HEK293 (cell line): ENCODE measurements around the gene KLC4.

Experiments
- CTCF ChIA-PET: fragments of 350-600 bp; formaldehyde crosslinking; extraction: SDS; loops from one replicate; lab custom pipeline; 2021; ENCODE audit warnings: antibody characterized with exemption; lab: Yijun Ruan, JAX
- POLR2A ChIA-PET: fragments of 300-600 bp; formaldehyde crosslinking; extraction: SDS; loops from one replicate; lab custom pipeline; 2020; ENCODE audit warnings: antibody characterized with exemption, inconsistent platforms; lab: Yijun Ruan, JAX
- H3K27ac ChIP-seq: fragments of 200-500 bp; sonication (Bioruptor generic); 2 replicates; pipeline ENCODE4 v1.5.1; 2014; ENCODE audit warnings: low read depth, low read length, control low read depth, inconsistent platforms; ENCODE audit errors: extremely low read depth
- H3K36me3 ChIP-seq, 2 experiments: fragments of 200-500 bp in 1 of 2; sonication (Bioruptor generic) in 1 of 2; 1 replicate in 1 of 2; 2 replicates in 1 of 2; pipeline ENCODE4 v1.5.1; 2014 to 2017; ENCODE audit warnings: inconsistent platforms in 2 of 2, low read length in 2 of 2; ENCODE audit not compliant: control insufficient read depth in 2 of 2, insufficient read depth in 1 of 2
- H3K4me1 ChIP-seq: fragments of 200-500 bp; sonication (Bioruptor generic); 2 replicates; pipeline ENCODE4 v1.5.1; 2014; ENCODE audit warnings: mild to moderate bottlenecking, low read length, inconsistent platforms; ENCODE audit not compliant: control insufficient read depth, insufficient read depth
- H3K4me3 ChIP-seq: 2 replicates; pipeline ENCODE4 v1.5.1; 2011; ENCODE audit warnings: low read depth, mild to moderate bottlenecking, control low read depth, low read length, moderate library complexity
- H3K9me3 ChIP-seq: fragments of 200-500 bp; sonication (Bioruptor generic); 2 replicates; pipeline ENCODE4 v1.5.1; 2014; ENCODE audit warnings: low read depth, low read length, inconsistent platforms; ENCODE audit not compliant: control insufficient read depth, insufficient read depth
- ZBTB8A ChIP-seq: fragments of 450-650 bp; formaldehyde crosslinking; IDR thresholded peaks from 2 replicates; pipeline ENCODE4 v1.5.1; 2016; ENCODE audit warnings: missing biosample characterization, missing genetic modification characterization
- ZNF133 ChIP-seq: fragments of 450-650 bp; formaldehyde crosslinking; IDR thresholded peaks from 2 replicates; pipeline ENCODE4 v1.5.1; 2016; ENCODE audit warnings: missing biosample characterization, missing genetic modification characterization
- ZNF335 ChIP-seq: fragments of 450-650 bp; formaldehyde crosslinking; conservative IDR thresholded peaks from 2 replicates; pipeline ENCODE4 v1.5.1; 2016; ENCODE audit warnings: missing biosample characterization, missing genetic modification characterization
- ZNF571 ChIP-seq: fragments of 450-650 bp; formaldehyde crosslinking; IDR thresholded peaks from 2 replicates; pipeline ENCODE4 v1.5.0; 2017; ENCODE audit warnings: missing biosample characterization, missing genetic modification characterization
- ZNF654 ChIP-seq: fragments of 450-650 bp; formaldehyde crosslinking; IDR thresholded peaks from 2 replicates; pipeline ENCODE4 v1.5.1; 2016; ENCODE audit warnings: low read depth, missing biosample characterization, missing genetic modification characterization
- TF ChIP-seq, protein P1 (sequence below): fragments of 450-650 bp; formaldehyde crosslinking; IDR thresholded peaks from 2 replicates; pipeline ENCODE4 v1.5.1; 2017; ENCODE audit warnings: missing biosample characterization, missing genetic modification characterization
- TF ChIP-seq, protein P2 (sequence below): fragments of 450-650 bp; formaldehyde crosslinking; IDR thresholded peaks from 2 replicates; pipeline ENCODE4 v1.5.1; 2016; ENCODE audit warnings: missing biosample characterization, missing genetic modification characterization
- TF ChIP-seq, protein P3 (sequence below): fragments of 450-650 bp; formaldehyde crosslinking; conservative IDR thresholded peaks from 2 replicates; pipeline ENCODE4 v1.5.1; 2016; ENCODE audit warnings: low read depth, missing biosample characterization, missing genetic modification characterization
- TF ChIP-seq, protein P4 (sequence below): fragments of 450-650 bp; formaldehyde crosslinking; IDR thresholded peaks from 2 replicates; pipeline ENCODE4 v1.5.1; 2016; ENCODE audit warnings: missing biosample characterization, missing genetic modification characterization, borderline replicate concordance
- TF ChIP-seq, protein P5 (sequence below): fragments of 450-650 bp; formaldehyde crosslinking; IDR thresholded peaks from 2 replicates; pipeline ENCODE4 v1.5.1; 2016; ENCODE audit warnings: missing biosample characterization, missing genetic modification characterization

The KLC4 gene

DNA sequence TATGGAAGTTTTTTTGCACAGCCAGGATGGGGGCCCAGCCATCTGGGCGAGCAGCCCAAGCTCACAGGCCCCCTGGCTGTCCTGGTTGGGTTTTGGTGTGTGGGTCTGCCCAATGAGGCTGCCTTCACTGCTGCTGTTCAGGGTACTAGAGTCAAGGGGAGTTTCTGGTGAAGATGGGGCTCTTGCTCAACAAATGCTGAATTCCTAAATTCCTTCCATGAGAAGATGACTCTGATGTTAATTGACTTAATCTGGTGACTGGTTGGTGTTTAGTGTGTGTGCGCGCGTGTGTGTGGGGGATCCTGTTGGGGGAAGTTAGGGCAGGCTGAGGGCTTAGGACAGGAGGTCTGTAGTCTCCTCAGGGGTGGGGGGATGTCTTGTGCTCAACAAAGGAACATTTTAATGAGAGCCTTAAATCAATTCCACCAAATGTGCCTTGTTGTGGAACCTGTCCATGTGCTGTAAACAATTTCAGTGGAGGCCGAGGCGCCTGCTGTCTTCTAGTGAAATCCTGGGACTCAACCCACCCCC is 18.6 kb downstream of the KLC4 start:
- H3K27ac ChIP-seq, result no peak overlapping the region
- H3K36me3 ChIP-seq, result peaks cover 0 to 14% of the 10 kb centered on the region in 2 experiments; a peak in 1 of 3 replicates
- no peak overlapping the region for H3K4me3 ChIP-seq
- H3K4me1 ChIP-seq, result peaks cover 14% of the 10 kb centered on the region
- TF ChIP-seq, protein P1, sequence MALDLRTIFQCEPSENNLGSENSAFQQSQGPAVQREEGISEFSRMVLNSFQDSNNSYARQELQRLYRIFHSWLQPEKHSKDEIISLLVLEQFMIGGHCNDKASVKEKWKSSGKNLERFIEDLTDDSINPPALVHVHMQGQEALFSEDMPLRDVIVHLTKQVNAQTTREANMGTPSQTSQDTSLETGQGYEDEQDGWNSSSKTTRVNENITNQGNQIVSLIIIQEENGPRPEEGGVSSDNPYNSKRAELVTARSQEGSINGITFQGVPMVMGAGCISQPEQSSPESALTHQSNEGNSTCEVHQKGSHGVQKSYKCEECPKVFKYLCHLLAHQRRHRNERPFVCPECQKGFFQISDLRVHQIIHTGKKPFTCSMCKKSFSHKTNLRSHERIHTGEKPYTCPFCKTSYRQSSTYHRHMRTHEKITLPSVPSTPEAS (tag by site-specific recombination), result peak; percentile 67
- TF ChIP-seq ZNF133 (tag by site-specific recombination) (no peak), ZNF335 (tag by site-specific recombination) (peak; percentile 87), ZBTB8A (tag by site-specific recombination) (no peak), ZNF571 (no peak), ZNF654 (tag by site-specific recombination) (no peak)
- TF ChIP-seq, protein P2, sequence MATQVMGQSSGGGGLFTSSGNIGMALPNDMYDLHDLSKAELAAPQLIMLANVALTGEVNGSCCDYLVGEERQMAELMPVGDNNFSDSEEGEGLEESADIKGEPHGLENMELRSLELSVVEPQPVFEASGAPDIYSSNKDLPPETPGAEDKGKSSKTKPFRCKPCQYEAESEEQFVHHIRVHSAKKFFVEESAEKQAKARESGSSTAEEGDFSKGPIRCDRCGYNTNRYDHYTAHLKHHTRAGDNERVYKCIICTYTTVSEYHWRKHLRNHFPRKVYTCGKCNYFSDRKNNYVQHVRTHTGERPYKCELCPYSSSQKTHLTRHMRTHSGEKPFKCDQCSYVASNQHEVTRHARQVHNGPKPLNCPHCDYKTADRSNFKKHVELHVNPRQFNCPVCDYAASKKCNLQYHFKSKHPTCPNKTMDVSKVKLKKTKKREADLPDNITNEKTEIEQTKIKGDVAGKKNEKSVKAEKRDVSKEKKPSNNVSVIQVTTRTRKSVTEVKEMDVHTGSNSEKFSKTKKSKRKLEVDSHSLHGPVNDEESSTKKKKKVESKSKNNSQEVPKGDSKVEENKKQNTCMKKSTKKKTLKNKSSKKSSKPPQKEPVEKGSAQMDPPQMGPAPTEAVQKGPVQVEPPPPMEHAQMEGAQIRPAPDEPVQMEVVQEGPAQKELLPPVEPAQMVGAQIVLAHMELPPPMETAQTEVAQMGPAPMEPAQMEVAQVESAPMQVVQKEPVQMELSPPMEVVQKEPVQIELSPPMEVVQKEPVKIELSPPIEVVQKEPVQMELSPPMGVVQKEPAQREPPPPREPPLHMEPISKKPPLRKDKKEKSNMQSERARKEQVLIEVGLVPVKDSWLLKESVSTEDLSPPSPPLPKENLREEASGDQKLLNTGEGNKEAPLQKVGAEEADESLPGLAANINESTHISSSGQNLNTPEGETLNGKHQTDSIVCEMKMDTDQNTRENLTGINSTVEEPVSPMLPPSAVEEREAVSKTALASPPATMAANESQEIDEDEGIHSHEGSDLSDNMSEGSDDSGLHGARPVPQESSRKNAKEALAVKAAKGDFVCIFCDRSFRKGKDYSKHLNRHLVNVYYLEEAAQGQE (tag by site-specific recombination), result peak; percentile 39; the same call in 1 of the 2 replicates
- TF ChIP-seq, protein P3, sequence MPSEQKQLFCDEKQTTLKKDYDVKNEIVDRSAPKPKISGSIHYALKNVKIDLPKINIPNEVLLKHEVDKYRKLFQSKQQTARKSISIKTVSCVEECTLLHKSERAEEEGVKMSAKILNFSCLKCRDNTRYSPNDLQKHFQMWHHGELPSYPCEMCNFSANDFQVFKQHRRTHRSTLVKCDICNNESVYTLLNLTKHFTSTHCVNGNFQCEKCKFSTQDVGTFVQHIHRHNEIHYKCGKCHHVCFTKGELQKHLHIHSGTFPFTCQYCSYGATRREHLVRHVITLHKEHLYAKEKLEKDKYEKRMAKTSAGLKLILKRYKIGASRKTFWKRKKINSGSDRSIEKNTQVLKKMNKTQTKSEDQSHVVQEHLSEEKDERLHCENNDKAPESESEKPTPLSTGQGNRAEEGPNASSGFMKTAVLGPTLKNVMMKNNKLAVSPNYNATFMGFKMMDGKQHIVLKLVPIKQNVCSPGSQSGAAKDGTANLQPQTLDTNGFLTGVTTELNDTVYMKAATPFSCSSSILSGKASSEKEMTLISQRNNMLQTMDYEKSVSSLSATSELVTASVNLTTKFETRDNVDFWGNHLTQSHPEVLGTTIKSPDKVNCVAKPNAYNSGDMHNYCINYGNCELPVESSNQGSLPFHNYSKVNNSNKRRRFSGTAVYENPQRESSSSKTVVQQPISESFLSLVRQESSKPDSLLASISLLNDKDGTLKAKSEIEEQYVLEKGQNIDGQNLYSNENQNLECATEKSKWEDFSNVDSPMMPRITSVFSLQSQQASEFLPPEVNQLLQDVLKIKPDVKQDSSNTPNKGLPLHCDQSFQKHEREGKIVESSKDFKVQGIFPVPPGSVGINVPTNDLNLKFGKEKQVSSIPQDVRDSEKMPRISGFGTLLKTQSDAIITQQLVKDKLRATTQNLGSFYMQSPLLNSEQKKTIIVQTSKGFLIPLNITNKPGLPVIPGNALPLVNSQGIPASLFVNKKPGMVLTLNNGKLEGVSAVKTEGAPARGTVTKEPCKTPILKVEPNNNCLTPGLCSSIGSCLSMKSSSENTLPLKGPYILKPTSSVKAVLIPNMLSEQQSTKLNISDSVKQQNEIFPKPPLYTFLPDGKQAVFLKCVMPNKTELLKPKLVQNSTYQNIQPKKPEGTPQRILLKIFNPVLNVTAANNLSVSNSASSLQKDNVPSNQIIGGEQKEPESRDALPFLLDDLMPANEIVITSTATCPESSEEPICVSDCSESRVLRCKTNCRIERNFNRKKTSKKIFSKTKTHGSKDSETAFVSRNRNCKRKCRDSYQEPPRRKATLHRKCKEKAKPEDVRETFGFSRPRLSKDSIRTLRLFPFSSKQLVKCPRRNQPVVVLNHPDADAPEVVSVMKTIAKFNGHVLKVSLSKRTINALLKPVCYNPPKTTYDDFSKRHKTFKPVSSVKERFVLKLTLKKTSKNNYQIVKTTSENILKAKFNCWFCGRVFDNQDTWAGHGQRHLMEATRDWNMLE (tag by site-specific recombination), result no peak
- no peaks in the 10 kb centered on the region for H3K9me3 ChIP-seq
- POLR2A ChIA-PET, result interaction anchor here (1.2 to 2.5 kb wide), 3 partner anchors 9 to 149 kb away, joined by 3 to 31 read pairs (median 5); partner anchors contain the start of genes CNPY3, KLC4 and MRPL2
- CTCF ChIA-PET, result interaction anchor here (0.9 to 7.6 kb wide), 5 partner anchors 17 to 65 kb away, joined by 3 to 83 read pairs (median 7); no protein-coding TSS in a partner anchor

DNA sequence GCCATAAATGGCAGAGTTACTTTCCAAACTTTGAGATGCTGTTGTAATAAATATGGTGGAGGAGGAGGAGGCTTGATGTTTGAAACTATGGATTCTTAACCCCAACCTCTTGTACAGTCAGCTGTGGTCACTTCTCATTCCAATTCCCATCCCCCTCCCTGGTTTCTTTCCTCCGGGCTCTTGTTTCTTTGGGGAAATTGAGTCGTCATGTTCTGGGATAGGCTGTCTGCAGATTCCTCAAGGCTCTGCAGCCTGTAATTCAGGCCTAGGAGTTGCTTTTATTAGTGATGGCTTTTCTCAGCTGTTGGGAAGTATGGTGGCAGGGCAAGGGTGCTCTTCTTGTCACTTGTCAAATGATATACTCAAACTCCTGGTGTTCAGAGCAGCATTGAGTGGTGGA is 19.3 kb downstream of the KLC4 start:
- CTCF ChIA-PET, result interaction anchor here (0.7 to 1.3 kb wide), 3 partner anchors 9 to 723 kb away, joined by 3 to 7 read pairs (median 3); no protein-coding TSS in a partner anchor
- TF ChIP-seq, protein P4, sequence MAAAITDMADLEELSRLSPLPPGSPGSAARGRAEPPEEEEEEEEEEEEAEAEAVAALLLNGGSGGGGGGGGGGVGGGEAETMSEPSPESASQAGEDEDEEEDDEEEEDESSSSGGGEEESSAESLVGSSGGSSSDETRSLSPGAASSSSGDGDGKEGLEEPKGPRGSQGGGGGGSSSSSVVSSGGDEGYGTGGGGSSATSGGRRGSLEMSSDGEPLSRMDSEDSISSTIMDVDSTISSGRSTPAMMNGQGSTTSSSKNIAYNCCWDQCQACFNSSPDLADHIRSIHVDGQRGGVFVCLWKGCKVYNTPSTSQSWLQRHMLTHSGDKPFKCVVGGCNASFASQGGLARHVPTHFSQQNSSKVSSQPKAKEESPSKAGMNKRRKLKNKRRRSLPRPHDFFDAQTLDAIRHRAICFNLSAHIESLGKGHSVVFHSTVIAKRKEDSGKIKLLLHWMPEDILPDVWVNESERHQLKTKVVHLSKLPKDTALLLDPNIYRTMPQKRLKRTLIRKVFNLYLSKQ (tag by site-specific recombination), result no peak
- TF ChIP-seq, protein P5, sequence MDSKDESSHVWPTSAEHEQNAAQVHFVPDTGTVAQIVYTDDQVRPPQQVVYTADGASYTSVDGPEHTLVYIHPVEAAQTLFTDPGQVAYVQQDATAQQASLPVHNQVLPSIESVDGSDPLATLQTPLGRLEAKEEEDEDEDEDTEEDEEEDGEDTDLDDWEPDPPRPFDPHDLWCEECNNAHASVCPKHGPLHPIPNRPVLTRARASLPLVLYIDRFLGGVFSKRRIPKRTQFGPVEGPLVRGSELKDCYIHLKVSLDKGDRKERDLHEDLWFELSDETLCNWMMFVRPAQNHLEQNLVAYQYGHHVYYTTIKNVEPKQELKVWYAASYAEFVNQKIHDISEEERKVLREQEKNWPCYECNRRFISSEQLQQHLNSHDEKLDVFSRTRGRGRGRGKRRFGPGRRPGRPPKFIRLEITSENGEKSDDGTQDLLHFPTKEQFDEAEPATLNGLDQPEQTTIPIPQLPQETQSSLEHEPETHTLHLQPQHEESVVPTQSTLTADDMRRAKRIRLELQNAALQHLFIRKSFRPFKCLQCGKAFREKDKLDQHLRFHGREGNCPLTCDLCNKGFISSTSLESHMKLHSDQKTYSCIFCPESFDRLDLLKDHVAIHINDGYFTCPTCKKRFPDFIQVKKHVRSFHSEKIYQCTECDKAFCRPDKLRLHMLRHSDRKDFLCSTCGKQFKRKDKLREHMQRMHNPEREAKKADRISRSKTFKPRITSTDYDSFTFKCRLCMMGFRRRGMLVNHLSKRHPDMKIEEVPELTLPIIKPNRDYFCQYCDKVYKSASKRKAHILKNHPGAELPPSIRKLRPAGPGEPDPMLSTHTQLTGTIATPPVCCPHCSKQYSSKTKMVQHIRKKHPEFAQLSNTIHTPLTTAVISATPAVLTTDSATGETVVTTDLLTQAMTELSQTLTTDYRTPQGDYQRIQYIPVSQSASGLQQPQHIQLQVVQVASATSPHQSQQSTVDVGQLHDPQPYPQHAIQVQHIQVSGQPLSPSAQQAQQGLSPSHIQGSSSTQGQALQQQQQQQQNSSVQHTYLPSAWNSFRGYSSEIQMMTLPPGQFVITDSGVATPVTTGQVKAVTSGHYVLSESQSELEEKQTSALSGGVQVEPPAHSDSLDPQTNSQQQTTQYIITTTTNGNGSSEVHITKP, result peak; percentile 54; the same call in 1 of the 2 replicates
- H3K27ac ChIP-seq, result no peak overlapping the region
- H3K9me3 ChIP-seq, result no peaks in the 10 kb centered on the region
- H3K4me3 ChIP-seq, result no peak overlapping the region
- H3K36me3 ChIP-seq, result peaks cover 0 to 10% of the 10 kb centered on the region in 2 experiments; a peak in 1 of 3 replicates
- POLR2A ChIA-PET, result interaction anchor here (0.6 to 1.5 kb wide), 2 partner anchors 9 to 21 kb away, joined by 4 to 5 read pairs; no protein-coding TSS in a partner anchor
- peaks cover 14% of the 10 kb centered on the region for H3K4me1 ChIP-seq
